ENCODE measurements around the gene PI4KB. TPM values are rescaled to one million over a fixed set of nuclear protein-coding genes. Genes with fewer than 3 reads are reported as not detected.

The PI4KB gene
- total and polyA plus RNA-seq, 2 of the 13 experiments (the other 11 are each of a cell fraction or from before 2014, with no cell fraction given), result 19.5 to 29.3 TPM

DNA sequence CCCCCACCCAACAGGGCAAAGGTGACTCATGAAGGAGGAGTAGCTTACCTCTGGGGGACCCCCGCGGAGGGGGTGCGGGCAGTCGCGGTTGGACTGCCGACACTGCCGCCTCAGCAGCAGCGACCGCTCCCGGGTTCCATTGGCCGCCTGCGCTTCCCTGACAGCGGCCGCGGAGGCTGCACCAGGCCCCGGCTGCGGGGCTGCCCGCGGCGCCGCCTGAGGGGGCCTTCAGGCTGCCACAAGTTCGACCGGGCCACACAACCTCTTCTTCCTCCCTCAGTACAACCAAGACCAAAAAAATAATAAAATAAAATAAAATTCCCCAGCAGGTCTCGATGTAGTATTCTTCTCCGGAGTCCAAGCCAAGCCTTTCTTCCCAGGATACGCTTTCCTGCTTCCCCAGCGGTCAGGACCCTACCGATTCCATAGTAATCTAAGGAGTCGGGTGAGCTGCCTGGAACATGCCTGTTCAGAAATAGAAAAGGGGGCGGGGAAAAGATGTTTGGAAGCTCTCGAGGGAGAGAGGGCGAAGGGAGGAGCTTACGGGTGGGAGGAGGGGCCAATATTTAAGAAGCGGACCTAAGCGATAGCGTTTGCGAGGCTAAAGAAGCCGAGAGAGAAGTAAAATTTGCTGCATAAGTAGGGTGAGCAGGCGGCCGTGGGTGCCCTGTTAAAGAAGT lies at the start of gene PI4KB (continued):
- TF ChIP-seq HDAC6 (IDR thresholded peaks at IDR 0.05; ENCODE audit: low read depth, low read length), result peak; percentile 98; the same call in 1 of the 2 replicates
- TF ChIP-seq FUBP1 (CRISPR knock-in tag; IDR thresholded peaks at IDR 0.05; ENCODE audit: borderline replicate concordance), result no peak
- TF ChIP-seq, protein P1, sequence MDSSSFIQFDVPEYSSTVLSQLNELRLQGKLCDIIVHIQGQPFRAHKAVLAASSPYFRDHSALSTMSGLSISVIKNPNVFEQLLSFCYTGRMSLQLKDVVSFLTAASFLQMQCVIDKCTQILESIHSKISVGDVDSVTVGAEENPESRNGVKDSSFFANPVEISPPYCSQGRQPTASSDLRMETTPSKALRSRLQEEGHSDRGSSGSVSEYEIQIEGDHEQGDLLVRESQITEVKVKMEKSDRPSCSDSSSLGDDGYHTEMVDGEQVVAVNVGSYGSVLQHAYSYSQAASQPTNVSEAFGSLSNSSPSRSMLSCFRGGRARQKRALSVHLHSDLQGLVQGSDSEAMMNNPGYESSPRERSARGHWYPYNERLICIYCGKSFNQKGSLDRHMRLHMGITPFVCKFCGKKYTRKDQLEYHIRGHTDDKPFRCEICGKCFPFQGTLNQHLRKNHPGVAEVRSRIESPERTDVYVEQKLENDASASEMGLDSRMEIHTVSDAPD (CRISPR knock-in tag; IDR thresholded peaks at IDR 0.05), result no peak
- TF ChIP-seq, protein P2, sequence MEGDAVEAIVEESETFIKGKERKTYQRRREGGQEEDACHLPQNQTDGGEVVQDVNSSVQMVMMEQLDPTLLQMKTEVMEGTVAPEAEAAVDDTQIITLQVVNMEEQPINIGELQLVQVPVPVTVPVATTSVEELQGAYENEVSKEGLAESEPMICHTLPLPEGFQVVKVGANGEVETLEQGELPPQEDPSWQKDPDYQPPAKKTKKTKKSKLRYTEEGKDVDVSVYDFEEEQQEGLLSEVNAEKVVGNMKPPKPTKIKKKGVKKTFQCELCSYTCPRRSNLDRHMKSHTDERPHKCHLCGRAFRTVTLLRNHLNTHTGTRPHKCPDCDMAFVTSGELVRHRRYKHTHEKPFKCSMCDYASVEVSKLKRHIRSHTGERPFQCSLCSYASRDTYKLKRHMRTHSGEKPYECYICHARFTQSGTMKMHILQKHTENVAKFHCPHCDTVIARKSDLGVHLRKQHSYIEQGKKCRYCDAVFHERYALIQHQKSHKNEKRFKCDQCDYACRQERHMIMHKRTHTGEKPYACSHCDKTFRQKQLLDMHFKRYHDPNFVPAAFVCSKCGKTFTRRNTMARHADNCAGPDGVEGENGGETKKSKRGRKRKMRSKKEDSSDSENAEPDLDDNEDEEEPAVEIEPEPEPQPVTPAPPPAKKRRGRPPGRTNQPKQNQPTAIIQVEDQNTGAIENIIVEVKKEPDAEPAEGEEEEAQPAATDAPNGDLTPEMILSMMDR (CRISPR knock-in tag; IDR thresholded peaks at IDR 0.05), result no peak
- no peak for TF ChIP-seq TRIM24 (CRISPR knock-in tag; IDR thresholded peaks at IDR 0.05)
- peak; percentile 10; the same call in 1 of the 2 replicates for TF ChIP-seq BCL6 (CRISPR knock-in tag; IDR thresholded peaks at IDR 0.05)
- no peak for TF ChIP-seq ZNF317 (CRISPR knock-in tag; IDR thresholded peaks at IDR 0.05)
- TF ChIP-seq GLMP (CRISPR knock-in tag; IDR thresholded peaks at IDR 0.05; ENCODE audit: borderline replicate concordance), result no peak
- peak; percentile 63 for TF ChIP-seq ZNF740 (CRISPR knock-in tag; IDR thresholded peaks at IDR 0.05)
- no peak for TF ChIP-seq ZNF879 (CRISPR knock-in tag; IDR thresholded peaks at IDR 0.05)
- no peak for TF ChIP-seq ATM (IDR thresholded peaks at IDR 0.05; ENCODE audit: borderline replicate concordance)
- TF ChIP-seq ZNF446 (CRISPR knock-in tag; IDR thresholded peaks at IDR 0.05), result no peak
- TF ChIP-seq SMARCC2 (IDR thresholded peaks at IDR 0.05), result no peak
- TF ChIP-seq DMAP1 (CRISPR knock-in tag; IDR thresholded peaks at IDR 0.05), result peak; percentile 48; the same call in 1 of the 2 replicates
- TF ChIP-seq SAFB2 (CRISPR knock-in tag; IDR thresholded peaks at IDR 0.05; ENCODE audit: borderline replicate concordance, low read depth), result no peak
- no peak for TF ChIP-seq ZNF749 (CRISPR knock-in tag; IDR thresholded peaks at IDR 0.05; ENCODE audit: borderline replicate concordance)
- TF ChIP-seq MXD4 (CRISPR knock-in tag; IDR thresholded peaks at IDR 0.05), result no peak
- peak; percentile 96; the same call in 1 of the 2 replicates for TF ChIP-seq KDM5A (IDR thresholded peaks at IDR 0.05; ENCODE audit: borderline replicate concordance, low read length)
- peak; percentile 47 for TF ChIP-seq TAF1 (CRISPR knock-in tag; IDR thresholded peaks at IDR 0.05)
- peak; percentile 0; the same call in 1 of the 2 replicates for TF ChIP-seq SOX5 (CRISPR knock-in tag; IDR thresholded peaks at IDR 0.05; ENCODE audit: borderline replicate concordance)
- no peak for TF ChIP-seq CHCHD3 (CRISPR knock-in tag; IDR thresholded peaks at IDR 0.05)
- TF ChIP-seq ZNF530 (CRISPR knock-in tag; IDR thresholded peaks at IDR 0.05; ENCODE audit: low read depth), result no peak
- TF ChIP-seq AHR (CRISPR knock-in tag; IDR thresholded peaks at IDR 0.05), result no peak
- TF ChIP-seq AGO2 (optimal IDR thresholded peaks at IDR 0.05; ENCODE audit: low read depth, low read length), result peak; percentile 24
- TF ChIP-seq GATAD1 (CRISPR knock-in tag; IDR thresholded peaks at IDR 0.05), result peak; percentile 46; the same call in 1 of the 2 replicates

All from HepG2 (cell line).